Thymus (tissue), 14 donors: ENCODE results near the gene CTSZ. TPM values are rescaled to one million over a fixed set of nuclear protein-coding genes. Genes with fewer than 3 reads are reported as not detected.

Source experiments
- DNase-seq, 9 donors: peaks; one replicate each; pipeline ENCODE4 v3.0.0-alpha.2; 2013; ENCODE audit warnings: low spot score in 9 of 9, low read depth in 6 of 9, missing footprints in 1 of 9
- H3K27ac ChIP-seq, 2 donors: one replicate each; pipeline ENCODE4 v1.5.1; 2013; ENCODE audit warnings: control low read depth in 1 of 2, low read depth in 1 of 2, low read length in 1 of 2, mild to moderate bottlenecking in 1 of 2, moderate library complexity in 1 of 2
- H3K27me3 ChIP-seq, 2 donors: one replicate each; pipeline ENCODE4 v1.5.1; 2013; ENCODE audit warnings: low read length in 1 of 2; ENCODE audit not compliant: control insufficient read depth in 2 of 2, insufficient read depth in 1 of 2
- H3K36me3 ChIP-seq, 2 donors: one replicate each; pipeline ENCODE4 v1.5.1; 2013; ENCODE audit warnings: low read length in 1 of 2, mild to moderate bottlenecking in 1 of 2, moderate library complexity in 1 of 2; ENCODE audit not compliant: control insufficient read depth in 2 of 2, insufficient read depth in 2 of 2
- H3K4me1 ChIP-seq, 2 donors: one replicate each; pipeline ENCODE4 v1.5.1; 2013; ENCODE audit warnings: low read length in 2 of 2; ENCODE audit not compliant: control insufficient read depth in 2 of 2, insufficient read depth in 2 of 2
- H3K4me3 ChIP-seq, 2 donors: one replicate each; pipeline ENCODE4 v1.5.1; 2013; ENCODE audit warnings: low read length in 2 of 2, control low read depth in 1 of 2, mild to moderate bottlenecking in 1 of 2
- H3K9me3 ChIP-seq, 2 donors: one replicate each; pipeline ENCODE4 v1.5.1; 2013; ENCODE audit warnings: low read length in 1 of 2, mild to moderate bottlenecking in 1 of 2; ENCODE audit not compliant: control insufficient read depth in 2 of 2, insufficient read depth in 1 of 2
- WGBS: extraction: QIAGEN DNeasy Blood & Tissue Kit; methylation state at CpG from one replicate; pipeline ENCODE4 v1.1.7; 2013; 5-methylcytosine and 5-hydroxymethylcytosine counted together
- long read RNA-seq, 10 donors: transcript quantifications; one replicate each; lab custom pipeline, GENCODE V29; 2026
- polyA plus RNA-seq: library from polyadenylated mRNA; stranded (reverse); fragments of 200-250 nt; gene quantifications from one replicate; pipeline ENCODE4 v1.2.3, GENCODE V29; 2013
- total RNA-seq: library from RNA; stranded (reverse); fragments of 120-200 nt; gene quantifications from one replicate; pipeline ENCODE4 v1.2.4, GENCODE V29; 2013
- donor health status: healthy.

Gene CTSZ
- total RNA-seq (64.2 TPM), polyA plus RNA-seq (134 TPM)
- long read RNA-seq, donor 1 = 0 reads
- long read RNA-seq, donor 2, partial matches to known transcripts = 0 of 5 reads
- long read RNA-seq, donor 2, other reads (novel, unspliced or antisense) = 0 of 5 reads
- long read RNA-seq, donor 3, partial matches to known transcripts = 0 of 4 reads
- long read RNA-seq, donor 3, other reads (novel, unspliced or antisense) = 0 of 4 reads
- long read RNA-seq, donor 4, partial matches to known transcripts = 0 of 2 reads
- long read RNA-seq, donor 4, other reads (novel, unspliced or antisense) = 0 of 2 reads
- long read RNA-seq, donor 5, transcript CTSZ-201 (6 exons, 1,495 nt) = major isoform, 8 of 12 reads
- long read RNA-seq, donor 5, partial matches to known transcripts = 0 of 12 reads
- long read RNA-seq, donor 5, other reads (novel, unspliced or antisense) = 0 of 12 reads
- long read RNA-seq, donor 6, partial matches to known transcripts = 0 of 2 reads
- long read RNA-seq, donor 6, other reads (novel, unspliced or antisense) = 0 of 2 reads
- long read RNA-seq, donor 7, transcript CTSZ-201 (6 exons, 1,495 nt) = major isoform, 13 of 14 reads
- long read RNA-seq, donor 7, partial matches to known transcripts = 0 of 14 reads
- long read RNA-seq, donor 7, other reads (novel, unspliced or antisense) = 0 of 14 reads
- long read RNA-seq, donor 8, partial matches to known transcripts = 0 of 1 reads
- long read RNA-seq, donor 8, other reads (novel, unspliced or antisense) = 0 of 1 reads
- long read RNA-seq, donor 9, transcript CTSZ-201 (6 exons, 1,495 nt) = major isoform, 5 of 6 reads
- long read RNA-seq, donor 9, partial matches to known transcripts = 0 of 6 reads
- long read RNA-seq, donor 9, other reads (novel, unspliced or antisense) = 0 of 6 reads
- long read RNA-seq, donor 10, partial matches to known transcripts = 0 of 4 reads
- long read RNA-seq, donor 10, other reads (novel, unspliced or antisense) = 0 of 4 reads

- Histone ChIP-seq H3K27me3 (peaks cover 23 to 57% of the 10 kb centered on the region in 2 donors), H3K9me3 (no peaks in the 10 kb centered on the region), H3K4me1 (peaks cover 18 to 36% of the 10 kb centered on the region in 2 donors), H3K4me3 (peak within 1 kb of the TSS; percentile 33 to 55), H3K36me3 (no peaks in the 10 kb centered on the region), H3K27ac (peak within 1 kb of the TSS; percentile 26 to 60)
- 4% methylated on average over 82 of the region's 82 CpGs for WGBS
- DNase-seq = no peak
Measured at GRCh38 chr20:59006864-59007664, at the start of gene CTSZ. CTSZ (minus strand) TSS chr20:59007254; CDS start chr20:59007128, 126 bp downstream.

- no peaks in the 10 kb centered on the region for H3K4me1 ChIP-seq
- no peaks in the 10 kb centered on the region for H3K9me3 ChIP-seq
- H3K27ac ChIP-seq = no peak overlapping the region
- H3K4me3 ChIP-seq = no peak overlapping the region
- no peak for DNase-seq
- no peaks in the 10 kb centered on the region for H3K36me3 ChIP-seq
- WGBS = 76% methylated on average over 7 of the region's 7 CpGs
- peaks cover 2 to 11% of the 10 kb centered on the region in 2 donors for H3K27me3 ChIP-seq
Measured at GRCh38 chr20:59055302-59055701, 48.2 kb upstream of the CTSZ start.

- Histone ChIP-seq H3K9me3 (no peaks in the 10 kb centered on the region), H3K27me3 (peaks cover 2 to 13% of the 10 kb centered on the region in 2 donors), H3K36me3 (no peaks in the 10 kb centered on the region), H3K27ac (no peak overlapping the region), H3K4me3 (no peak overlapping the region), H3K4me1 (no peaks in the 10 kb centered on the region)
- no peak for DNase-seq
- WGBS = 94% methylated on average over 6 of the region's 6 CpGs
Measured at GRCh38 chr20:59051666-59052185, 44.7 kb upstream of the CTSZ start.

- 92% methylated on average over 1 of the region's 1 CpG for WGBS
- H3K36me3 ChIP-seq = no peaks in the 10 kb centered on the region
Measured at GRCh38 chr20:59050437-59050836, 43.4 kb upstream of the CTSZ start.

GRCh38 chr20:59048681-59049030 lies 41.6 kb upstream of the CTSZ start:
- Histone ChIP-seq H3K27ac (no peak overlapping the region), H3K4me3 (no peak overlapping the region), H3K4me1 (no peaks in the 10 kb centered on the region), H3K36me3 (no peaks in the 10 kb centered on the region), H3K9me3 (no peaks in the 10 kb centered on the region), H3K27me3 (peaks cover 2 to 13% of the 10 kb centered on the region in 2 donors)
- WGBS = 96% methylated on average over 2 of the region's 2 CpGs
- no peak for DNase-seq

More at GRCh38 chr20:59050437-59050836, 43.4 kb upstream of the CTSZ start:
- Histone ChIP-seq H3K4me3 (no peak overlapping the region), H3K27ac (no peak overlapping the region), H3K4me1 (no peaks in the 10 kb centered on the region), H3K27me3 (peaks cover 2 to 13% of the 10 kb centered on the region in 2 donors), H3K9me3 (no peaks in the 10 kb centered on the region)
- no peak for DNase-seq

- Histone ChIP-seq H3K4me1 (peaks cover 2 to 4% of the 10 kb centered on the region in 2 donors), H3K4me3 (no peak overlapping the region), H3K36me3 (no peaks in the 10 kb centered on the region), H3K9me3 (no peaks in the 10 kb centered on the region), H3K27ac (no peak overlapping the region), H3K27me3 (peaks cover under 1 to 13% of the 10 kb centered on the region in 2 donors)
- WGBS = 90% methylated on average over 5 of the region's 5 CpGs
- no peak for DNase-seq
Measured at GRCh38 chr20:59047938-59048680, 41.1 kb upstream of the CTSZ start.

GRCh38 chr20:59046862-59047261 lies 39.8 kb upstream of the CTSZ start:
- H3K27ac ChIP-seq = no peak overlapping the region

GRCh38 chr20:59044796-59045195 lies 37.7 kb upstream of the CTSZ start:
- DNase-seq = no peak

More at GRCh38 chr20:59046862-59047261, 39.8 kb upstream of the CTSZ start:
- WGBS = 97% methylated on average over 3 of the region's 3 CpGs
- Histone ChIP-seq H3K36me3 (no peaks in the 10 kb centered on the region), H3K4me1 (peaks cover 7 to 8% of the 10 kb centered on the region in 2 donors), H3K27me3 (peaks cover 0 to 11% of the 10 kb centered on the region in 2 donors), H3K4me3 (no peak overlapping the region), H3K9me3 (no peaks in the 10 kb centered on the region)
- DNase-seq = no peak

More at GRCh38 chr20:59044796-59045195, 37.7 kb upstream of the CTSZ start:
- 97% methylated on average over 3 of the region's 3 CpGs for WGBS
- no peak overlapping the region for H3K27ac ChIP-seq
- H3K36me3 ChIP-seq = peaks cover 0 to 10% of the 10 kb centered on the region in 2 donors
- H3K4me3 ChIP-seq = no peak overlapping the region
- H3K9me3 ChIP-seq = no peaks in the 10 kb centered on the region
- peaks cover 0 to 4% of the 10 kb centered on the region in 2 donors for H3K27me3 ChIP-seq
- peaks cover 25% of the 10 kb centered on the region in 2 donors for H3K4me1 ChIP-seq
